ENCODE results near the gene GATM. TPM values are rescaled to one million over a fixed set of nuclear protein-coding genes. Genes with fewer than 3 reads are reported as not detected.

Gene GATM
- total RNA-seq, 8 experiments from 2014 or later = 1.4 to 69.2 (median 16.3) TPM

- Histone ChIP-seq H3K4me1 (replicated peaks in 1 of 2) (peaks cover 4 to 14% of the 10 kb centered on the region in 2 donors), H3K4me3 (no peak overlapping the region), H3K27ac (no peak overlapping the region)
- in situ Hi-C loops (cut with MboI; ENCODE audit: low pct_unique_long_range_greater_than_20kb in 2 of 9, low sequenced_read_pairs in 9 of 9, unreplicated experiment in 9 of 9) = loop anchor here in 6 of 9 experiments (10.0 to 25.0 kb wide), 4 partner anchors 95 to 237 kb away; partner anchors contain the start of gene SHF (in 1 of the 6)
- ATAC-seq (replicated peaks in 6 of 8) = peak in 1 of 8 experiments; percentile 5
- 0 to 100% (median 38%) methylated on average over 1 to 6 of the region's 6 CpGs for WGBS, 10 experiments
These were observed 21.3 kb upstream of the GATM start for GRCh38 chr15:45399381-45400212.

- no peak for ATAC-seq (replicated peaks in 6 of 8)
- 20 to 100% (median 69%) methylated on average over 2 to 5 of the region's 6 CpGs; no CpG with 5 or more reads in 1 of the 10 experiments for WGBS, 10 experiments
- in situ Hi-C loops (cut with MboI; ENCODE audit: low pct_unique_long_range_greater_than_20kb in 2 of 9, low sequenced_read_pairs in 9 of 9, unreplicated experiment in 9 of 9) = loop anchor here in 5 of 9 experiments (10.0 to 25.0 kb wide), 4 partner anchors 92 to 235 kb away; partner anchors contain the start of gene SHF (in 1 of the 5)
These were observed 18.8 kb upstream of the GATM start for GRCh38 chr15:45397116-45397665.

DNA sequence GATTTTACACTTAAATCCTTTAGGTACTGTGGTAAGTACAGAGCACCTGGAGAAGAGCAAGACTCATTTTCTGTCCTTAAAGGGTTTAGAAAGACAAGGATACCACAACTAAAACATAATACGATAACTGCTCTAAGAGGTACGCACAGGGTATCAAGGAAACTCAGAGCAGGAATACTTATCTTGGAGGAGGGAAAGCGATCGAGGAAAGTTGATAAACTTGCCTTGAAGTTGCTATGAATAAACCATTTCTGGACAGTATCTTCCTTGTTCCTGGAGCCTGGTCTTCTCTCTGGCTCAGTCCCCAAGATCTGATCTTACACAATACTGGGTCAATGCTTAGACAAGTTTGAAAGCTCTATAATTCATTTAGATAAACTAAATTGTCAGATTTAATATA lies 17.6 kb upstream of the GATM start:
- Histone ChIP-seq H3K27ac (no peak overlapping the region), H3K4me1 (replicated peaks in 1 of 2) (peaks cover 0 to under 1% of the 10 kb centered on the region in 2 donors), H3K4me3 (no peak overlapping the region)
- in situ Hi-C loops (cut with MboI; ENCODE audit: low pct_unique_long_range_greater_than_20kb in 2 of 9, low sequenced_read_pairs in 9 of 9, unreplicated experiment in 9 of 9) = loop anchor here in 5 of 9 experiments (10.0 to 25.0 kb wide), 4 partner anchors 91 to 234 kb away; partner anchors contain the start of gene SHF (in 1 of the 5)
- WGBS, 10 experiments = 17 to 100% (median 86%) methylated on average over 1 to 4 of the region's 4 CpGs; no CpG with 5 or more reads in 1 of the 10 experiments
- ATAC-seq (replicated peaks in 6 of 8) = no peak

More at GRCh38 chr15:45397116-45397665, 18.8 kb upstream of the GATM start:
- no peak overlapping the region for H3K4me3 ChIP-seq
- H3K27ac ChIP-seq = no peak overlapping the region
- peaks cover 0 to 5% of the 10 kb centered on the region in 2 donors for H3K4me1 ChIP-seq (replicated peaks in 1 of 2)

DNA sequence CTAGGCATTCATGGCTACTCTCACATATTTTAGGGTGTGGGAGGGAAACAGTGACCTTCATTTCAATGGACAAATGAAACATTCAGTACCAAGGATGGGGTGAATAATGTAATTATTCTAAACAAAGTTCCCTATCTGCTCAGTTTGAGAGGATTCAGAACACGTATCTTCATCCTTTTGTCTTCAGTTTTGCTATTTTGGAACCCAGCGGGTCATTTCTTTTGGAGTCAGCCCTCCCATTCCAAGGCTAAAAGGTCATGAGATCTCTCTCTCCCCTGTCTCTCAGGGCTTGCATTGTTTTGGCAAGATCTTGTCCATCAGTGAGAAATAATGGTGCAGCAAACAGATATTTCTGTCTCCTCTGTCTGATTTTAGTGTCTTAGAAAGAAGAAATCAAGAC lies 16.3 kb upstream of the GATM start:
- 50 to 92% (median 65%) methylated on average over 1 to 2 of the region's 2 CpGs; no CpG with 5 or more reads in 4 of the 10 experiments for WGBS, 10 experiments
- no peak overlapping the region for H3K27ac ChIP-seq
- no peak for ATAC-seq (replicated peaks in 6 of 8)
- H3K4me3 ChIP-seq = no peak overlapping the region
- in situ Hi-C loops (cut with MboI; ENCODE audit: low pct_unique_long_range_greater_than_20kb in 2 of 9, low sequenced_read_pairs in 9 of 9, unreplicated experiment in 9 of 9) = loop anchor here in 5 of 9 experiments (10.0 to 25.0 kb wide), 4 partner anchors 90 to 232 kb away; partner anchors contain the start of gene SHF (in 1 of the 5)
- H3K4me1 ChIP-seq (replicated peaks in 1 of 2) = no peaks in the 10 kb centered on the region

- H3K4me1 ChIP-seq (replicated peaks in 1 of 2) = no peaks in the 10 kb centered on the region
- in situ Hi-C loops (cut with MboI; ENCODE audit: low pct_unique_long_range_greater_than_20kb in 2 of 9, low sequenced_read_pairs in 9 of 9, unreplicated experiment in 9 of 9) = loop anchor here in 5 of 9 experiments (10.0 to 25.0 kb wide), 4 partner anchors 89 to 232 kb away; partner anchors contain the start of gene SHF (in 1 of the 5)
- 50 to 80% (median 63%) methylated on average over 1 to 3 of the region's 3 CpGs; no CpG with 5 or more reads in 7 of the 10 experiments for WGBS, 10 experiments
These were observed 15.5 kb upstream of the GATM start for GRCh38 chr15:45393851-45394250.

GRCh38 chr15:45392584-45392855 lies 14.2 kb upstream of the GATM start:
- Histone ChIP-seq H3K27ac (no peak overlapping the region), H3K4me1 (replicated peaks in 1 of 2) (no peaks in the 10 kb centered on the region), H3K4me3 (no peak overlapping the region)
- in situ Hi-C loops (cut with MboI; ENCODE audit: low pct_unique_long_range_greater_than_20kb in 2 of 9, low sequenced_read_pairs in 9 of 9, unreplicated experiment in 9 of 9) = loop anchor here in 5 of 9 experiments (10.0 to 25.0 kb wide), 4 partner anchors 88 to 230 kb away; partner anchors contain the start of gene SHF (in 1 of the 5)
- ATAC-seq (replicated peaks in 6 of 8) = no peak

More at GRCh38 chr15:45393851-45394250, 15.5 kb upstream of the GATM start:
- ATAC-seq (replicated peaks in 6 of 8) = peak in 3 of 8 experiments; percentile 17 to 76 (median 52)
- Histone ChIP-seq H3K4me3 (no peak overlapping the region), H3K27ac (no peak overlapping the region)

DNA sequence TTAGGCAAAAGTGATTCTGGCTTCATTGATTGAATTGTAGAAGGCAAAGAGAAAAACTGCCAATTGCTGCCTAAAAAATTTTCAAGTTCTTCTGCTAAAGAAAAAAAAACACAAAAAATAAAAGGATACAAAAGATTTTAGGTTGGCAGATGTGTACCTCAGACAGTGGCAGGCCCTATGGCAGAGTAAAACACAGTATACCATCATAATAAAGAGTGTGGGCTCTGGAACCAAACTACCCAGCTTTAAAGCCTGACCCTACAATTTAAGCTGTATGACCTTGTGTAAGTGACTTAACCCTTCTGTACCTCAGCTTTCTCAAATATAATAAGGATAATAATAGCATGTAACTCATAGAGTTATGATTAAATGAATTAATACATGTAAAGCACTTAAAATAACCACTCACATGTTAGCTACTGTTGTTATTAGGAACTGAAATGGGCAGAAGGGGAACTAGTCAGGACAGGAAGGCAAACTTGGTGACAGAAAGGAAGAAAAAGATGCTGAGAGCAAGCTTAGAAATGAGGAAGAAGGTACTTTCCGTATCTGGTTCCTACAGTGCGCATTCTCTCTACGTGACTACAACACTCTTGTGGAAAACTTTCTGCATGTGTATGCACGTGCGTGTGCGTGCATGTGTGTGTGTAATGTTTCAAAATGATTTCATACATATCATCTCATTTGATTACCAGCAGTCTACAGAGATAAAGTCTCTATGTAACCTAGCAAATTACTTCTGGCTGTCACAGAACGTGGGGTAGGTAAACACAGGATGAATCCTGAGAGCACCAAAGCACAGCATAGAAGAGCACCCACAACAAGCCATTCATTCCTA lies 13.6 kb upstream of the GATM start:
- in situ Hi-C loops (cut with MboI; ENCODE audit: low pct_unique_long_range_greater_than_20kb in 2 of 9, low sequenced_read_pairs in 9 of 9, unreplicated experiment in 9 of 9) = loop anchor here in 5 of 9 experiments (10.0 to 25.0 kb wide), 4 partner anchors 87 to 230 kb away; partner anchors contain the start of gene SHF (in 1 of the 5)
- no peak for ATAC-seq (replicated peaks in 6 of 8)
- Histone ChIP-seq H3K27ac (no peak overlapping the region), H3K4me1 (replicated peaks in 1 of 2) (no peaks in the 10 kb centered on the region), H3K4me3 (no peak overlapping the region)
- 33 to 90% (median 72%) methylated on average over 1 to 6 of the region's 7 CpGs for WGBS, 10 experiments

DNA sequence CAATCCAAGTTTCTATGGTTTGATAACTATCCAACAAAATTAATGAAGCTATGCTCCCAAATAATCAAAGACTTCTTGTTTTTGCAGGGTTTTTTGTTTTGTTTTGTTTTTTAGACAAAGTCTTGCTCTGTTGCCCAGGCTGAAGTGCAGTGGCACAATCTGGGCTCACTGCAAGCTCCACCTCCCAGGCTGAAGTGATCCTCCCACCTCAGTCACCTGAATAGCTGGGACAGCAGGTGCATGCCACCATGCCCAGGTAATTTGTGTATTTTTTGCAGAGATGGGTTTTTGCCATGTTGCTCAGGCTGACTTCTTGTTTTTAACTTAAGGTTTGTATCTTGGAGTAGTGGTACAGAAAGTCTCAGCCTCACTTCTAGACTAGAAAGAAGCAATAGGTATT lies 11.0 kb upstream of the GATM start:
- in situ Hi-C loops (cut with MboI; ENCODE audit: low pct_unique_long_range_greater_than_20kb in 2 of 9, low sequenced_read_pairs in 9 of 9, unreplicated experiment in 9 of 9) = loop anchor here in 5 of 9 experiments (25.0 kb wide), 3 partner anchors 177 to 227 kb away; partner anchors contain the start of gene SHF (in 1 of the 5)
- no peak overlapping the region for H3K4me3 ChIP-seq
- H3K4me1 ChIP-seq (replicated peaks in 1 of 2) = no peaks in the 10 kb centered on the region
- H3K27ac ChIP-seq = no peak overlapping the region
- ATAC-seq (replicated peaks in 6 of 8) = no peak

DNA sequence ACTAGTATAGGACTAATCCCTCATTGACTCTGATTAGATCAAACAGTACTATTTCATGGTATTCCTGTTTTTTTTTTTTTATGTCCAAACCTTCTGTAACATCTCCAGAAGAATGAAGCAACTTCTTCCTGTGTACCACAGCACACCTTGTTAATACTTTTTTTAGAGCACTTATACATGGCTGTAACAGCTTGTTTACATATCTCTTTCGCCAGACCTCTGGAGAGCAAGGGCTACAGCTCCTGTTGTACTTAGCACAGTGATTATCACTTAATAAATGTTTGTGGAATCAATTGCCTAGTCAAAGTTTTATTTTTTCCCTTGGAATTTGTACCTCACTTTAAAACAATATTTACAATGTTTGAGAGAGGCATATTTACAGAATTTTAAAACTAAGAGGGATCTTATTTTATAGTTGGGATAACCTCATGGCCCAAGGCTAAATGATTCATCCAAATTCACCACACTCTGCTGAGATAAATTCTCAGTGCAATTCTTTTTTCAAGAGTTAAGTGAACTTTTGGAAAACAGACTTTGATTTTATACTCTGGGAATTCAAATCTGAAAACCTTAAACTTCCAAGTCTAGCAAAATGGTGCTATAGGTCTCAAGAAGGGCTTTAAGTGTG lies 9.2 kb upstream of the GATM start:
- Histone ChIP-seq H3K27ac (no peak overlapping the region), H3K4me1 (replicated peaks in 1 of 2) (no peaks in the 10 kb centered on the region), H3K4me3 (no peak overlapping the region)
- WGBS, 10 experiments = 17 to 100% (median 67%) methylated on average over 1 of the region's 1 CpG; no CpG with 5 or more reads in 3 of the 10 experiments
- in situ Hi-C loops (cut with MboI; ENCODE audit: low pct_unique_long_range_greater_than_20kb in 2 of 9, low sequenced_read_pairs in 9 of 9, unreplicated experiment in 9 of 9) = loop anchor here in 5 of 9 experiments (25.0 kb wide), 3 partner anchors 175 to 225 kb away; partner anchors contain the start of gene SHF (in 1 of the 5)
- peak in 2 of 8 experiments; percentile 34 to 71 for ATAC-seq (replicated peaks in 6 of 8)

GRCh38 chr15:45386974-45387373 lies 8.6 kb upstream of the GATM start:
- no peaks in the 10 kb centered on the region for H3K4me1 ChIP-seq (replicated peaks in 1 of 2)
- in situ Hi-C loops (cut with MboI; ENCODE audit: low pct_unique_long_range_greater_than_20kb in 2 of 9, low sequenced_read_pairs in 9 of 9, unreplicated experiment in 9 of 9) = loop anchor here in 5 of 9 experiments (25.0 kb wide), 3 partner anchors 175 to 225 kb away; partner anchors contain the start of gene SHF (in 1 of the 5)
- no peak for ATAC-seq (replicated peaks in 6 of 8)
- 6 to 100% (median 60%) methylated on average over 1 of the region's 1 CpG; no CpG with 5 or more reads in 1 of the 10 experiments for WGBS, 10 experiments
- no peak overlapping the region for H3K4me3 ChIP-seq
- H3K27ac ChIP-seq = no peak overlapping the region

- Histone ChIP-seq H3K27ac (no peak overlapping the region), H3K4me1 (replicated peaks in 1 of 2) (no peaks in the 10 kb centered on the region), H3K4me3 (no peak overlapping the region)
- peak in 1 of 8 experiments; percentile 31 for ATAC-seq (replicated peaks in 6 of 8)
- WGBS, 10 experiments = 14 to 100% (median 66%) methylated on average over 1 to 5 of the region's 5 CpGs
- in situ Hi-C loops (cut with MboI; ENCODE audit: low pct_unique_long_range_greater_than_20kb in 2 of 9, low sequenced_read_pairs in 9 of 9, unreplicated experiment in 9 of 9) = loop anchor here in 5 of 9 experiments (25.0 kb wide), 3 partner anchors 174 to 224 kb away; partner anchors contain the start of gene SHF (in 1 of the 5)
These were observed 8.1 kb upstream of the GATM start for GRCh38 chr15:45386420-45386819.

DNA sequence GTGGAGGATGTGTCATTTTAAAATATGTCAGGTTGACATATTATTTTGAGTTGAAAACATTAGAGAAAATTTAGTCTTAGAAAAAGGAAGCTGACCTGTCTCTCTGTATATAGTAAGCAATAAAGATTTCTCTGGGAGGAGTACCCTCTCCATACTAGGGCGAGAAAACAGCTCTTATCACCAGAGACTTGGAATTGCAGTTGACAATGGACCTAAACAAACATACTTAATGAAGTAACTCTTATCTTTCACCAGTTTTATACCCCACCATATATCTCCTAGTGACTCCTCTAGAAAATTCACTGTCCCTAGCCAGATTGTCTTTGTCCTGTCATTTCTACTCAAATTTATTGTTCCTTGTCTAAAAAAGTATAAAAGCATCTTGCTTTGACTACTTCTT lies 7.2 kb upstream of the GATM start:
- 45 to 83% (median 54%) methylated on average over 1 of the region's 1 CpG; no CpG with 5 or more reads in 2 of the 10 experiments for WGBS, 10 experiments
- Histone ChIP-seq H3K4me1 (replicated peaks in 1 of 2) (no peaks in the 10 kb centered on the region), H3K27ac (no peak overlapping the region), H3K4me3 (no peak overlapping the region)
- no peak for ATAC-seq (replicated peaks in 6 of 8)
- in situ Hi-C loops (cut with MboI; ENCODE audit: low pct_unique_long_range_greater_than_20kb in 2 of 9, low sequenced_read_pairs in 9 of 9, unreplicated experiment in 9 of 9) = loop anchor here in 5 of 9 experiments (25.0 kb wide), 3 partner anchors 173 to 223 kb away; partner anchors contain the start of gene SHF (in 1 of the 5)

Data from motor neuron (in vitro differentiated cells).